GM12873 (cell line): ENCODE measurements around the gene PCGF2.

Source experiments
- TF ChIP-seq, protein P1 (sequence below): IDR thresholded peaks from 2 replicates; pipeline ENCODE4 v1.5.1; 2012; ENCODE audit warnings: low read depth, mild to moderate bottlenecking, moderate library complexity, low read length, control low read depth; ENCODE audit not compliant: insufficient read depth; ENCODE audit errors: missing control alignments

The PCGF2 gene

GRCh38 chr17:38693700-38694329 is 54.3 kb downstream of the PCGF2 start:
- TF ChIP-seq, protein P1, sequence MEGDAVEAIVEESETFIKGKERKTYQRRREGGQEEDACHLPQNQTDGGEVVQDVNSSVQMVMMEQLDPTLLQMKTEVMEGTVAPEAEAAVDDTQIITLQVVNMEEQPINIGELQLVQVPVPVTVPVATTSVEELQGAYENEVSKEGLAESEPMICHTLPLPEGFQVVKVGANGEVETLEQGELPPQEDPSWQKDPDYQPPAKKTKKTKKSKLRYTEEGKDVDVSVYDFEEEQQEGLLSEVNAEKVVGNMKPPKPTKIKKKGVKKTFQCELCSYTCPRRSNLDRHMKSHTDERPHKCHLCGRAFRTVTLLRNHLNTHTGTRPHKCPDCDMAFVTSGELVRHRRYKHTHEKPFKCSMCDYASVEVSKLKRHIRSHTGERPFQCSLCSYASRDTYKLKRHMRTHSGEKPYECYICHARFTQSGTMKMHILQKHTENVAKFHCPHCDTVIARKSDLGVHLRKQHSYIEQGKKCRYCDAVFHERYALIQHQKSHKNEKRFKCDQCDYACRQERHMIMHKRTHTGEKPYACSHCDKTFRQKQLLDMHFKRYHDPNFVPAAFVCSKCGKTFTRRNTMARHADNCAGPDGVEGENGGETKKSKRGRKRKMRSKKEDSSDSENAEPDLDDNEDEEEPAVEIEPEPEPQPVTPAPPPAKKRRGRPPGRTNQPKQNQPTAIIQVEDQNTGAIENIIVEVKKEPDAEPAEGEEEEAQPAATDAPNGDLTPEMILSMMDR: no peak

DNA sequence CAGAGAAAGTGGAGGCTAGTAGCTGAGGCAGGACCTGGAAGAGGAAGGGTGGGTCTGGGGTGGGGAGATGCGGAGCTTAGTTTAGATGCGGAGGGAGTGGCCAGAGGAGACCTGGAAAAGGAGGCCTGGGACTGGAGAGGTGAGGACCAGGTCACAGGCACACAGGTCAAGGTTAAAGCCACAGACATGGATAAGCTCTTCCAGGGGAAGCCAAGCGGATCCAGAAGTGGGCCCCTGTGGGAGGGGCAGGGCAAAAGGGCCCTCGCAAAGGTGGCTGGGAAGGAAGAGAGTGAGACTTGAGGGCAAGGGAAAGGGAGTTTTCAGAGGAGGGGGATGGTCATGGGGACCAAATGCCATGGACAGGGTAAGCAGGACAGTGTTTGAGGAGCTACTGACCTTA is 57.0 kb downstream of the PCGF2 start:
- TF ChIP-seq, protein P1: no peak

DNA sequence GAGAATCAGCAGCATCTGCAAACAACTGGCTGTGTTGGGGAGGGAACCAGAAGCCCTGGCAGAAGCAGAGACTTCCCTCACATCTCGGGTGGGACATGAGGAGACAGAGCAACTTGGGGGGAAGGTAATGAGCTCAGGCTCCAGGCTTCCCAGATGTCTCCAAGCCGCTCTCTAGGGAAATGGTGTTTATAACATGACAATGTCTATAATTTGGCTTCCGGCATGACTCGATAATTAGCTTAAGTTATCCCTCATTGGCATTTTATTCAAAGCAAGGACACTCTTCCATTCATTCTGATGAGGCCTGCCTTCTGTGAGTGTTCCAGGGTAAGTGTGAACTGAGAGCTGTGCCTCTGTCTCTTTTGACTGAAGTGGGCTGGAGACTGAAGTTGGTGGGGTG is 57.8 kb downstream of the PCGF2 start:
- TF ChIP-seq, protein P1: no peak

DNA sequence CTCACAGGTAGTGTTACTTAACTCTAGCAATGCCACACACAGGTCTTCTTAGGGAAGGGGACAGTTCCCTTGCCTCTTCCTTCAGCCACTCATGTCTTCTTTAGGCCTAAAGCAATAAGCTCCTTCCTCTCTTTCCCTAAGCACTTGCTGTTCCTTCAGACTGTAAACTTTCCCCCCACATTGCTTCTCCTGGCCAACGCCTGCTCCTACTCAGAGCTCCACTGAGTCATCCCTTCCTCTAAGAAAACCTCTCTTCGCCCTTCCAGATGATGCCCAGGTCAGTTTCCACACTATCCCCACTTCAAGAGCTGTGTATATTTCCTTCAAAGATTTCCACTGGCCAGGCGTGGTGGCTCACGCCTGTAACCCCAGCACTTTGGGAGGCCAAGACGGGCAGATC is 60.9 kb downstream of the PCGF2 start:
- TF ChIP-seq, protein P1: no peak

GRCh38 chr17:38685491-38685890 is 62.6 kb downstream of the PCGF2 start:
- TF ChIP-seq, protein P1: no peak
